ENCODE measurements around the gene FBXO8. TPM values are rescaled to one million over a fixed set of nuclear protein-coding genes. Genes with fewer than 3 reads are reported as not detected.

FBXO8 gene
- total RNA-seq, 1 experiment from 2014 or later, result 22.1 TPM

DNA sequence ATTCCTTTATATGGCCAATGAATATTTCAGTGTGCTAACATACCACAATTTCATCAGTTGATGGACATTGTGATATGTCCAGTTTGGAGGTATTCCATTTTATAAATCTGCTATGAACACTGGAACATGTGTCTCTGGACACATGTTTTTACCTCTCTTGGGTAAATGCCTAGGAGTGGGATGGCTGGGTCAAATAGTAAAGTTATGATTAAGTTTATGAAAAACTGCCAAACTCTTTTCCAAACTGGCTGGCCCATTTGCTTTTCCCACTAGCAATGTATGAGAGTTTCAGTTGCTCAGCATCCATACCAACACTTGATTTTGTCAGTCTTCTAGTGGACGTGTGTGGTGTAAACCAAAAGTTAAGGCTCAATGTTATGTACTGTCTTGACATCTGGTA, 40.8 kb upstream of the FBXO8 start:
- H3K9me3 Mint-ChIP-seq (ENCODE audit: unreplicated experiment), result no peaks in the 10 kb centered on the region
- TF ChIP-seq, protein P1, sequence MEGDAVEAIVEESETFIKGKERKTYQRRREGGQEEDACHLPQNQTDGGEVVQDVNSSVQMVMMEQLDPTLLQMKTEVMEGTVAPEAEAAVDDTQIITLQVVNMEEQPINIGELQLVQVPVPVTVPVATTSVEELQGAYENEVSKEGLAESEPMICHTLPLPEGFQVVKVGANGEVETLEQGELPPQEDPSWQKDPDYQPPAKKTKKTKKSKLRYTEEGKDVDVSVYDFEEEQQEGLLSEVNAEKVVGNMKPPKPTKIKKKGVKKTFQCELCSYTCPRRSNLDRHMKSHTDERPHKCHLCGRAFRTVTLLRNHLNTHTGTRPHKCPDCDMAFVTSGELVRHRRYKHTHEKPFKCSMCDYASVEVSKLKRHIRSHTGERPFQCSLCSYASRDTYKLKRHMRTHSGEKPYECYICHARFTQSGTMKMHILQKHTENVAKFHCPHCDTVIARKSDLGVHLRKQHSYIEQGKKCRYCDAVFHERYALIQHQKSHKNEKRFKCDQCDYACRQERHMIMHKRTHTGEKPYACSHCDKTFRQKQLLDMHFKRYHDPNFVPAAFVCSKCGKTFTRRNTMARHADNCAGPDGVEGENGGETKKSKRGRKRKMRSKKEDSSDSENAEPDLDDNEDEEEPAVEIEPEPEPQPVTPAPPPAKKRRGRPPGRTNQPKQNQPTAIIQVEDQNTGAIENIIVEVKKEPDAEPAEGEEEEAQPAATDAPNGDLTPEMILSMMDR (IDR thresholded peaks at IDR 0.05; ENCODE audit: unreplicated experiment), result no peak
- ChIA-PET POLR2A (no interaction called here), CTCF (interaction anchor here (0.6 to 1.3 kb wide), 4 partner anchors 10 to 417 kb away, joined by 3 to 4 read pairs (median 3); no protein-coding TSS in a partner anchor)
- H3K36me3 Mint-ChIP-seq (ENCODE audit: insufficient read depth, unreplicated experiment), result peaks cover 2% of the 10 kb centered on the region
- no peak overlapping the region for H3K27ac Mint-ChIP-seq (ENCODE audit: low read depth, unreplicated experiment)
- BruUV-seq (replicated peaks), result no TSS peak
- no peaks in the 10 kb centered on the region for H3K27me3 Mint-ChIP-seq (ENCODE audit: insufficient read depth, unreplicated experiment)
- intact Hi-C loops (cut with micrococcal nuclease), result no loop called here
- H3K4me1 Mint-ChIP-seq (ENCODE audit: insufficient read depth, unreplicated experiment), result no peaks in the 10 kb centered on the region
- DNase-seq (ENCODE audit: unreplicated experiment), result no peak
- H3K4me3 Mint-ChIP-seq (ENCODE audit: unreplicated experiment), result no peak overlapping the region

GRCh38 chr4:174320494-174321199, 37.2 kb upstream of the FBXO8 start:
- DNase-seq (ENCODE audit: unreplicated experiment), result no peak
- Mint-ChIP-seq H3K9me3 (ENCODE audit: unreplicated experiment) (no peaks in the 10 kb centered on the region), H3K36me3 (ENCODE audit: insufficient read depth, unreplicated experiment) (peaks cover 9% of the 10 kb centered on the region), H3K27me3 (ENCODE audit: insufficient read depth, unreplicated experiment) (no peaks in the 10 kb centered on the region), H3K4me1 (ENCODE audit: insufficient read depth, unreplicated experiment) (no peaks in the 10 kb centered on the region), H3K27ac (ENCODE audit: low read depth, unreplicated experiment) (no peak overlapping the region), H3K4me3 (ENCODE audit: unreplicated experiment) (no peak overlapping the region)
- ChIA-PET POLR2A (interaction anchor here (3.0 kb wide), 1 partner anchor 36 kb away, joined by 15 read pairs; the partner anchor contains the start of genes CEP44 and FBXO8), CTCF (interaction anchor here (0.6 to 3.6 kb wide), 4 partner anchors 15 to 818 kb away, joined by 3 to 65 read pairs (median 3); no protein-coding TSS in a partner anchor)
- BruUV-seq (replicated peaks), result no TSS peak
- TF ChIP-seq, protein P1 (IDR thresholded peaks at IDR 0.05; ENCODE audit: unreplicated experiment), result no peak
- intact Hi-C loops (cut with micrococcal nuclease), result no loop called here

DNA sequence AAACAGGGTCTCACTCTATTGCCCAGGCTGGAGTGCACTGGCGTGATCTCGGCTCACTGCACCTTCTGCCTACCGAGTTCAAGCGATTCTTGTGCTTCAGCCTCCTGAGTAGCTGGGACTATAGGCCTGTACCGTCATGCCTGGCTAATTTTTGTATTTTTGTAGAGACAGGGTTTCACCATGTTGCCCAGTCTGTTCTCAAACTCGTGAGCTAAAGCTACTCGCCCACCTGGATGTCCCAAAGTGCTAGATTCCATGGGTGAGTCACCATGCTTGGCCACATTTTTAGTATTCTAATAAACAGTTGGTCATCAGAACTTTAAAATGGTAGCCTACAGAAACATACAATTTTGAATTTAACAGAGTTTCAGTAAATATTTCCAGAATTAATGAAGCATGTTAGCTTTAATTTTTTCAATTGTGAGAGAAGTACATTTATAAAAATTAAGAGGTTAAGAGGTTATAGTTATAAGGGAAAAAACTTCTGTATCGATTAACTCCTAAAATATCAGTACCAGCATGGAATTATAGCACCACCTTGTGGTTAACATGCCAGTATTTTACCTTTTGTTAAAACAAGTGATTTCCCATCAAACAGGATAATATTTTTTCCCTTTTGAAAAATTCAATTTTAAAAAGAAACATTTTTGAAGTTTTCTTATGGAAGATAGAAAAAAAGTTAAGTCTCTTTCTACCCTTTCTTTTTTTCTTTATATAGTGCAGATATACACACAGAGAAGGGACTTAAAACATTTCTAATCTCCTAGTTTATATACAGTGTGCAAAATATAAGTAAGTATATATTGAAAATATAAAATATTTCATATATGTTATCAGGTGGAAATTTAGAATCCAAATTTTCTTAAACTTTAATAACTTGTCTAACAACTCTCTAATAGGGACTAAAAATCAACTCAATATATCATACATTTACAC, 35.6 kb upstream of the FBXO8 start:
- BruUV-seq (replicated peaks), result no TSS peak
- H3K4me1 Mint-ChIP-seq (ENCODE audit: insufficient read depth, unreplicated experiment), result peaks cover 8% of the 10 kb centered on the region
- no peaks in the 10 kb centered on the region for H3K9me3 Mint-ChIP-seq (ENCODE audit: unreplicated experiment)
- H3K36me3 Mint-ChIP-seq (ENCODE audit: insufficient read depth, unreplicated experiment), result peaks cover 15% of the 10 kb centered on the region
- no peaks in the 10 kb centered on the region for H3K27me3 Mint-ChIP-seq (ENCODE audit: insufficient read depth, unreplicated experiment)
- peak; percentile 48 for DNase-seq (ENCODE audit: unreplicated experiment)
- intact Hi-C loops (cut with micrococcal nuclease), result loop anchor here (1.0 to 10.0 kb wide), 3 partner anchors 97 to 814 kb away; no protein-coding TSS in a partner anchor
- POLR2A ChIA-PET, result interaction anchor here (0.6 to 3.0 kb wide), 2 partner anchors 16 to 35 kb away, joined by 3 to 15 read pairs; partner anchors contain the start of genes CEP44 and FBXO8
- no peak overlapping the region for H3K4me3 Mint-ChIP-seq (ENCODE audit: unreplicated experiment)
- TF ChIP-seq, protein P1 (IDR thresholded peaks at IDR 0.05; ENCODE audit: unreplicated experiment), result peak; percentile 52
- CTCF ChIA-PET, result interaction anchor here (0.6 to 3.6 kb wide), 17 partner anchors 11 to 898 kb away, joined by 3 to 65 read pairs (median 3); no protein-coding TSS in a partner anchor
- no peak overlapping the region for H3K27ac Mint-ChIP-seq (ENCODE audit: low read depth, unreplicated experiment)

- Mint-ChIP-seq H3K36me3 (ENCODE audit: insufficient read depth, unreplicated experiment) (peaks cover 15% of the 10 kb centered on the region), H3K9me3 (ENCODE audit: unreplicated experiment) (no peaks in the 10 kb centered on the region), H3K27me3 (ENCODE audit: insufficient read depth, unreplicated experiment) (no peaks in the 10 kb centered on the region), H3K4me1 (ENCODE audit: insufficient read depth, unreplicated experiment) (peaks cover 8% of the 10 kb centered on the region), H3K4me3 (ENCODE audit: unreplicated experiment) (no peak overlapping the region), H3K27ac (ENCODE audit: low read depth, unreplicated experiment) (no peak overlapping the region)
- peak; percentile 24 for DNase-seq (ENCODE audit: unreplicated experiment)
- BruUV-seq (replicated peaks), result no TSS peak
- POLR2A ChIA-PET, result no interaction called here
- TF ChIP-seq, protein P1 (IDR thresholded peaks at IDR 0.05; ENCODE audit: unreplicated experiment), result no peak
- intact Hi-C loops (cut with micrococcal nuclease), result loop anchor here (10.0 kb wide), 1 partner anchor 813 kb away; no protein-coding TSS in a partner anchor
- CTCF ChIA-PET, result interaction anchor here (3.6 kb wide), 1 partner anchor 95 kb away, joined by 65 read pairs; no protein-coding TSS in a partner anchor
Measured at GRCh38 chr4:174317531-174317930, 34.1 kb upstream of the FBXO8 start.

All from MCF 10A (cell line).